T-helper 1 cell treated with Interleukin-12 subunit alpha and Interleukin-12 subunit beta and Interleukin-4 antibody, amounts not matched to agents 30 μg/mL and 1 μg/mL, for 36 hours (primary cell): ENCODE results near the gene SLC38A1.
A peak's percentile ranks its signal among the peaks of the same experiment; 100 is the strongest.
"Not testable (repeated sequence)": the region's sequence is repeated elsewhere in the genome, so short reads cannot be mapped to it uniquely, and the experiment has no call there.

ENCODE experiments used
- H3K27ac Mint-ChIP-seq: one replicate; pipeline ENCODE4 v1.8.0; 2021; ENCODE audit warnings: mild to moderate bottlenecking, mixed read lengths
- H3K27me3 Mint-ChIP-seq: one replicate; pipeline ENCODE4 v1.8.0; 2021; ENCODE audit warnings: low read depth, mixed read lengths
- H3K36me3 Mint-ChIP-seq: one replicate; pipeline ENCODE4 v1.8.0; 2021; ENCODE audit warnings: low read depth, mixed read lengths
- H3K4me1 Mint-ChIP-seq: one replicate; pipeline ENCODE4 v1.8.0; 2021; ENCODE audit warnings: low read depth, mixed read lengths
- H3K4me3 Mint-ChIP-seq: one replicate; pipeline ENCODE4 v1.8.0; 2021; ENCODE audit warnings: mild to moderate bottlenecking, moderate library complexity, mixed read lengths
- H3K9me3 Mint-ChIP-seq: one replicate; pipeline ENCODE4 v1.8.0; 2021; ENCODE audit warnings: mixed read lengths

Gene SLC38A1

DNA sequence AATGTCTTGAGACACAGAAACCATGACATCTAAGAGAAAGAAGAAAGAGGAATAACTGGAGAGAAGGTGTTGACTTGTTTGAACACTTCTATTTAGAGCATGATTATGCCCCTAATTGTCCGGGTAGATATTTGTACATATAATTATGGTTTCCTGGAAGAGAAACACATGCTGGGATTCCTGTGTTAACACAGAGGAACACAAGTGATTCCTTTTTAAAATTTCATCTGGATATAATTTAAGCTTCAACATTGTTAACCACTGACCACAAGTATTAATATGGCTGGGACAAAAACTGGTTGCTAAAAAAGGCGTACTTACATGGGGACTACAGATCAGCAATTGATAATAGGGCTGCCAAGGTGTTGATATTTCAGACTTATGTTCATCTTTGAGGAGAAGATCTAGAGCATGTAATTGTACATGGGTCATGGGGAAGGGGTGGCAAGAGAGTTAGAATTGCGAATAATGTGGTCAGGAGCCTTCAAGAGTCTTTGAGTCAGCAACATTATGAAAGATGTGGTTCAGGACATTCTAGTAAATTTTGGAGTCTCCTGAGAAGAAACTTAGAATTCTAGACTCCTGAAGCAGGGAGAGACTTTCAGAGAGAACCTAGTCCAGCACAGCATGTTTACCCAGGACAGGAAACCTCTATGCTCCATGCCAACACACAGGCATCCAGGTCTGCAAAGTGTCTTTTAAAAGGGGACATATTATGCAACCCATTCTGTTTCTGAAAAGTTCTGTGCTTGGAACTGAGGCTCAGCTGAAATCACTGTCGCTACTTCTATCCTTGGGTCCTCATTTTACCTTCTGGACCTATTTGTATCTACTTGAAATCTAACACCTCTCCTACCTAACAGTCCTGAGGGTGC is 56.5 kb downstream of the SLC38A1 start:
- H3K27ac Mint-ChIP-seq = peak overlapping the region; percentile 66
- no peak overlapping the region for H3K4me3 Mint-ChIP-seq
- no peaks in the 10 kb centered on the region for H3K27me3 Mint-ChIP-seq
- H3K9me3 Mint-ChIP-seq = no peaks in the 10 kb centered on the region
- peaks cover 77% of the 10 kb centered on the region for H3K4me1 Mint-ChIP-seq
- peaks cover 58% of the 10 kb centered on the region for H3K36me3 Mint-ChIP-seq

GRCh38 chr12:46210873-46211439 is 57.9 kb downstream of the SLC38A1 start:
- no peaks in the 10 kb centered on the region for H3K27me3 Mint-ChIP-seq
- H3K36me3 Mint-ChIP-seq = peaks cover 57% of the 10 kb centered on the region
- H3K9me3 Mint-ChIP-seq = no peaks in the 10 kb centered on the region
- peaks cover 71% of the 10 kb centered on the region for H3K4me1 Mint-ChIP-seq
- peak overlapping the region; percentile 83 for H3K27ac Mint-ChIP-seq
- peak overlapping the region; percentile 52 for H3K4me3 Mint-ChIP-seq

DNA sequence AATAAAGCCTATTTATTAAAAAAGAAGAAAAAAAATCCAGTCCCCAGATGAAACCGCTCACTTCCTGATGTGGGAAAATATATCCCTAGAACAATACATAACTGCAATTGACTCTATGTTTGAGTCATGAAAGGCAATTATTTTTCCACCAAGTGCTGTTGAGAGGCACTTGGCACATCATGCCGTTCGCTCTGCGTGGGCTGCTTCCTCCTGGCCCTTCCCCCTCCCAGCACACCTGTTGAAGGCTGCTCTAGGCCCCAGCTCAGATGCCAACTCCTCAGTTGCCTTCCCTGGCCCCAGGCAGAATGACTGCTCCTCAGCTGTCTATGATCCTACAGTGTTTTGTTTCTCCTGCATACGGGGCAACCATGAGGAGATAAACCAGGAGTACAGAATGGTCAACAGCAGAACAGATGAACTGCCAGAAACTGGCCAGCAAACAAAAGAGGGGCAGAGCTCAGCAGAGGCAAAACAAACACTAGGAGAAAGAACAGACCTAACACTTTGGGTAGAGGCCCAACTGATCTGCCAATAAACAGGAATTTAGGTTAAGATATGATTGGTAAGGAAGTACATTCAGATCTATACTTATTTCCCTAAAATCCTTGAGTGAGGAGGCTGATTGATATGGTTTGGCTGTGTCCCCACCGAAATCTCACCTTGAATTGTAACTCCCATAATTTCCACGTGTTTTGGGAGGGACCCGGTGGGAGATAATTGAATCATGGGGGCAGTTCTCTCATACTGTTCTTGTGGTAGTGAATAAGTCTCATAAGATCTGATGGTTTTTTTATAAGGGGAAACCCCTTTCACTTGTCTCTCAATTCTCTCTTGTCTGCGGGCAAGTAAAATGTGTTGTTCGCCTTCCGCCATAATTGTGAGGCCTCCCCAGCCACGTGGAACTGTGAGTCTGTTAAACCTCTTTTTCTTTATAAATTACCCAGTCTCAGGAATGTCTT is 58.6 kb downstream of the SLC38A1 start:
- H3K27ac Mint-ChIP-seq = peak overlapping the region; percentile 83
- H3K36me3 Mint-ChIP-seq = peaks cover 58% of the 10 kb centered on the region

DNA sequence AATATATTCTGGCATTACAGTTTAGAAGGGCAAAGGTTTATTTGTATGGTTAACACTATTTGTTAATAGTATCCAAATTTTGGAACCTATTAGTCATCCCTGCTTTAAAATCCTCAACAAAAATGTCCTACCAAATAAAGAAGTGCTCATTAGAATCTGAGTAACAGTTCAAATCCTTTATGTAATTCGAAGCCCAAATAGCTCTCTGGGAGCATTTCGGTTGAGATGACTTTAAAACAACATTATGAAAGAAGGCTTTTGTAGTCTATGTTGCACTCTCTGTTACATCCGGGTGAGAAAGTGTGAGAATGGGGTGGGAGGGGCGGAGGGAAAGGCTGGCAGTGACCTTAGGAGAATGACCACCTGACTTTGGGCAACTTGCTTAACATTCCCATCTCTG is 59.7 kb downstream of the SLC38A1 start:
- Mint-ChIP-seq H3K4me1 (peaks cover 58% of the 10 kb centered on the region), H3K4me3 (peak overlapping the region; percentile 4), H3K27me3 (no peaks in the 10 kb centered on the region), H3K36me3 (peaks cover 60% of the 10 kb centered on the region), H3K9me3 (no peaks in the 10 kb centered on the region), H3K27ac (peak overlapping the region; percentile 83)

More for the DNA sequence above, 58.6 kb downstream of the SLC38A1 start:
- H3K4me3 Mint-ChIP-seq = peak overlapping the region; percentile 52
- peaks cover 63% of the 10 kb centered on the region for H3K4me1 Mint-ChIP-seq
- no peaks in the 10 kb centered on the region for H3K9me3 Mint-ChIP-seq
- no peaks in the 10 kb centered on the region for H3K27me3 Mint-ChIP-seq

DNA sequence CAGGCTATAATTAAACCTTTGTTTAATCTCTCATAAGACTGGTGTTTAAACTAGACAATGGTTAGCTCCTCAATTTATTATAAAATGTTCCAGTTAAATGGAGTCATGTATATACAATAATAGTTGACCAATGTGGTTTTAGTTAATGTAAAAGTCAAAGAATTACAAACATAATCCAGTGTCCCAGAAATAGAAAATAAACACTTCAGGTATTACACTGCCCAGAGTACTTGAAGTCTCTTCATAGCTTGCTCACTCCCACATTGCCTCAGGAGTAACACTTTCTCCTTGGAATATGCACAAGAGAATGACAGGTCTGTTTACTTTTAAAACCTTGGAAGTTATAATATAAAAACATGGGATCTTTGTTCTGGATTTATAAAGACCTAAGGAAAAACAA is 60.5 kb downstream of the SLC38A1 start:
- Mint-ChIP-seq H3K36me3 (peaks cover 59% of the 10 kb centered on the region), H3K27me3 (no peaks in the 10 kb centered on the region), H3K4me3 (no peak overlapping the region), H3K27ac (no peak overlapping the region), H3K4me1 (peaks cover 50% of the 10 kb centered on the region), H3K9me3 (no peaks in the 10 kb centered on the region)

DNA sequence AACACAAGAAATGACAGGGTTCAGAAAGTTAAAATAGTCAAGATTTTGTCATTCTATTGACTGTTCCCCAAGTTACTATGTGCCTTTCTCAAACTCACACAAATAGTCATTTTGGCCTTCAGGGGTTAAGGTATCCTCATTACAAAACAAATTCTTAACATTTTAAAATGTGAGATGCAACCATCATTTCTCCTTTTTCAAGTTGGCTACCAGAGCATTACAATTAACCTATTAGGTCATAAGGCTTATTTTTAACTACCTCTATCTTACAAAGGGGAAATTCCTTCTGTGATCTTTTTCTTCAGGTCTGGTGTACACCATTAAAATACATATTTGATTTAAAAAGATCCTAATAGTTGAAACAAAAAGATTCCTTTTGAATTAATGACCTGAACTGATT is 61.2 kb downstream of the SLC38A1 start:
- no peaks in the 10 kb centered on the region for H3K9me3 Mint-ChIP-seq
- peaks cover 63% of the 10 kb centered on the region for H3K36me3 Mint-ChIP-seq
- H3K27me3 Mint-ChIP-seq = no peaks in the 10 kb centered on the region
- H3K27ac Mint-ChIP-seq = no peak overlapping the region
- H3K4me3 Mint-ChIP-seq = no peak overlapping the region
- H3K4me1 Mint-ChIP-seq = peaks cover 42% of the 10 kb centered on the region

DNA sequence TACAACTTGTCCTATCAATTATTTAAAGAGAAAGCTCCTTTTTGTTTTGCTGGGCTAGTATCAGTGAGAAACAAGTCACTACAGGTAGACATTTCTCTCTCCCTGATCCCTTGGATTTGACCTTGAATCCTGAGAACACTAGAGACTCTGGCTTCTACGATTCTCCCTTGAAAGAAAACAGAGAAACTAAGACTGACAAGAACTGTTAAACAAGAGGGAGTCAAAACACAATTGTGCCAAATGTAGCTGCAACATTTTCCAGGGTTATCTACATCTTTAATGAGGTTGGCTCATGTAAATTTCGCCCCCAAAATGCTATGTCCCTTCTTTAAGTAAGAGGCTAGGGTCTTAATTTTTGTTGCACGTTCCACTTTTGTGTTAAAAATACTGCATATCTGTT is 62.4 kb downstream of the SLC38A1 start:
- no peak overlapping the region for H3K4me3 Mint-ChIP-seq
- H3K27ac Mint-ChIP-seq = no peak overlapping the region
- H3K4me1 Mint-ChIP-seq = peaks cover 31% of the 10 kb centered on the region
- no peaks in the 10 kb centered on the region for H3K9me3 Mint-ChIP-seq
- peaks cover 60% of the 10 kb centered on the region for H3K36me3 Mint-ChIP-seq
- H3K27me3 Mint-ChIP-seq = no peaks in the 10 kb centered on the region

DNA sequence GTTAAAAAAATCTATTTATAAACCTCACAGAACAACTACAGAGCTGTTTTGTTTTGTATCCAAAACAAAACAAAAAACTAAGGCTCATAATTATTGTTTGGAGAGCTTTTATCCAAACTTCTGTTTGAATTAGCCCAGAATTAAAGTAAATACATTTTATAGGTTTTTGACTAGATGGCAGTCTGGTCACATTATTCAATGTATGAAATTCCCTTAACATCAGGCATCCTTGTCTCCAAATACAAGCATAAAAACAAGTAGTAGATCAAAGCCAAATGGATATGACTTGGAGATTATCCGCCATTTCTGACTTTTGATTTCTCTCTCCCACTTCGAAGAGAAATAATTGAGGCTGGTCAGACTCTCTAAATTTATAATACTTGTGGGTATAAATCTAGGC is 63.5 kb downstream of the SLC38A1 start:
- Mint-ChIP-seq H3K27me3 (no peaks in the 10 kb centered on the region), H3K36me3 (peaks cover 59% of the 10 kb centered on the region), H3K27ac (no peak overlapping the region), H3K9me3 (no peaks in the 10 kb centered on the region), H3K4me1 (peaks cover 19% of the 10 kb centered on the region), H3K4me3 (no peak overlapping the region)

DNA sequence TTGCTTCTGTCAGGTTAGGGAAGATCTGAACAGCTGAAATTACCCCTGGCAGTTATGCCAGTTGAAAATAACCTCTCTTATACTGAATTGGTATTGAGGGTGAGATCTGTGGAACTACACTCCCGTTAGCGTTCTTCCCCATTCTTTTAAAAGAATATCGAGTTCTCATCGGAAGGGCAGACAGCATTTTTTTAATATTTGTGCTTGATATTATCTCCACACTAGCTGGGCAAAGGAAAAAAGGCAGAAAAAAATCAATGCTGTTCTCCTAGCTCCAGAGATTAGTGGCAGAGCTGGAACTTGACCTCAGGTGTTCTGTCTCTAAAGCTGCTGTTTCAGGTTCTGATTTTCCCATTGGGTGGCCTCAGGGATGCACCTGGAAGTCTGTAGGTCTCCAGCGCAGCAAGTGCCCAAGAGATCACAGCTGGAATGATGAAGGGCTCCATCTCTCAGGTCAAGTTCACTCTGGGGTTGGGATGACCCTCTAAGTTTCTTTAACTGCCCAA is 67.5 kb downstream of the SLC38A1 start:
- peaks cover 7% of the 10 kb centered on the region for H3K4me1 Mint-ChIP-seq

GRCh38 chr12:46200551-46200950 is 68.3 kb downstream of the SLC38A1 start:
- H3K27ac Mint-ChIP-seq = no peak overlapping the region
- peaks cover 73% of the 10 kb centered on the region for H3K36me3 Mint-ChIP-seq
- no peaks in the 10 kb centered on the region for H3K27me3 Mint-ChIP-seq
- no peaks in the 10 kb centered on the region for H3K9me3 Mint-ChIP-seq
- no peak overlapping the region for H3K4me3 Mint-ChIP-seq
- peaks cover 8% of the 10 kb centered on the region for H3K4me1 Mint-ChIP-seq

More for the DNA sequence above, 67.5 kb downstream of the SLC38A1 start:
- Mint-ChIP-seq H3K4me3 (no peak overlapping the region), H3K27me3 (no peaks in the 10 kb centered on the region), H3K36me3 (peaks cover 70% of the 10 kb centered on the region), H3K9me3 (no peaks in the 10 kb centered on the region), H3K27ac (no peak overlapping the region)

DNA sequence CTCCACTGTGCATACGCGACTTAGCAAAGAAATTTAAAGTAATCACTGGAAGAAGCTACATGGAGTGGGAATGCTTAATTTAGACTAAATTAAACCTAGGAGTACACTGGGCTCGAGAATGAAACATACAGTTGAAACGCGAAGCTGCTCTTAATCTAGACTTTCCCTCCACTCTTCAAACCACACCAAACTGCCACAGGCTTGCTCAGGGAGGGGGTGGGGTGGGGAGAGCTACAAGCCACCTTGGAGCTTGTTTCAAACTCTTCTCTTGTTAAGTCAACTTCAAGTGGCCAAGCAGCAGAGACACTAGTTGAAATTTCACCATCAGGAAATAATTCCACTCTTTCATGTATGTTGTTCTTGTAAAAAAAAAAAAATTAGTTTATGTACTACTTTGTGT is 69.9 kb downstream of the SLC38A1 start:
- Mint-ChIP-seq H3K9me3 (peaks cover 6% of the 10 kb centered on the region), H3K36me3 (peaks cover 81% of the 10 kb centered on the region), H3K4me3 (no peak overlapping the region), H3K4me1 (peaks cover 9% of the 10 kb centered on the region), H3K27ac (no peak overlapping the region), H3K27me3 (no peaks in the 10 kb centered on the region)

GRCh38 chr12:46197883-46198282 is 71.0 kb downstream of the SLC38A1 start:
- no peak overlapping the region for H3K27ac Mint-ChIP-seq
- peaks cover 15% of the 10 kb centered on the region for H3K9me3 Mint-ChIP-seq
- no peaks in the 10 kb centered on the region for H3K27me3 Mint-ChIP-seq
- H3K4me3 Mint-ChIP-seq = no peak overlapping the region
- H3K4me1 Mint-ChIP-seq = peaks cover 14% of the 10 kb centered on the region
- H3K36me3 Mint-ChIP-seq = peaks cover 84% of the 10 kb centered on the region

- H3K4me1 Mint-ChIP-seq = peaks cover 11% of the 10 kb centered on the region
Measured at GRCh38 chr12:46190533-46190932, 78.3 kb downstream of the SLC38A1 start.

DNA sequence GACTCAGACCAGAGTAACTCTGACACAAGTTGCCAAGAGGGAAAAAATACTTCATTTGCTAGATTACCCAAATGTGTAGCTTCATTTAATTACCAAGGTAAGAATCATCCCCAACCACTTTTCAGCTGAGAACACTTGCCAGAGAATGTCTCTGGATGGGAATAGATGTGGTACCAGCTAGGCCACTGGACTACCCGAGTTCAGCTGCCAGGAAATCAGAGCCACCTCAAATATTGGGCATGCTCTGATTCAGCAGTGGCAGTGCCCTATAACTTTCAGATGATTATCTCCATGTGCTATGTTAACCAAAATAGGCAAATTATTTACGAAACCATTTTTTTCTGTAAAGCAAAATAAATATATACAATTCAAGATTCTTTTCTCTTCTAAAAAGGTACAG is 80.7 kb downstream of the SLC38A1 start:
- Mint-ChIP-seq H3K4me1 (peaks cover 4% of the 10 kb centered on the region), H3K4me3 (no peak overlapping the region), H3K27me3 (no peaks in the 10 kb centered on the region), H3K36me3 (peaks cover 65% of the 10 kb centered on the region), H3K27ac (no peak overlapping the region), H3K9me3 (peaks cover 21% of the 10 kb centered on the region)

More at GRCh38 chr12:46190533-46190932, 78.3 kb downstream of the SLC38A1 start:
- H3K36me3 Mint-ChIP-seq = peaks cover 82% of the 10 kb centered on the region
- H3K27me3 Mint-ChIP-seq, H3K27ac Mint-ChIP-seq, H3K4me3 Mint-ChIP-seq: not testable (repeated sequence)
- H3K9me3 Mint-ChIP-seq = peaks cover 33% of the 10 kb centered on the region
